ENCODE measurements around the gene CAMKK2.

CAMKK2 gene

DNA sequence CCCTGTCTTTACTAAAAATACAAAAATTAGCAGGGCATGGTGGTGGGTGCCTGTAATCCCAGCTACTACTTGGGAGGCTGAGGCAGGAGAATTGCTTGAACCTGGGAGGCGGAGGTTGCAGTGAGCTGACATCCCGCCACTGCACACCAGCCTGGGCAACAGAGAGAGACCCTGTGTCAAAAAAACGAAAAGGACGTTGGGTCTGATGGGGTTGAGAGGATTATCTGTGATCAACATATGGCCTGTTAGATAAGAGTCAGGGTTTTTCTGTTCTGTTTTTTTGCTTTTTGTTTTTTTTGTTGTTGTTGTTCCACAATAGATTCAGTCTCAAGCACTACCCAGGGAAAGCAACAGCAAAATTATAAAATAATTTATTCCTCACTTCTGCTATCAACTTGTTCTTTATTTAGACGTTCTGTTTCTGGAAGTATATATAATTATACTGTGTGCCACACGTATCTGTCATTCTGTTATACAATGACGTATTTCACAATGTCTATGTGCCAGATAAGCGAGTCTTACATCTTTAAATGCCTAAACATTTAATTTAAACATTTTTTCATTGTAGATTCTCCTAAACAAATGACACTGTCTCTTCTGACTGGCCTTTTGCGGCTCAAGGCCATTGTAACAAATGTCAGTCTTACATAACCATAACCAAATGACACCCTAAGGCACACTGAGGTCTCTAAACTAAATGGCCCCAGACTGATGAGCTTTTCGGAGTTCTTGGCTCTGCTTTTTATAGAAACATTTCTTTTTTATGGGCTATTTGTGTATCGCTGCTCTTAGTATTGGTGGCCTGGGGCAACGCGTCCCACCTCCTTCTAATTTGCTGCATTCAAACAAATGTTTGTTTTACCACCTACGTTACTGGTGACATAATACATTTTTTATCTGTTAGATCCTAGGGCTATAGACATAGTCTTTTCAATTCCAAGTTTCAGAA, 93.8 kb downstream of the CAMKK2 start (continued):
- TF ChIP-seq ZNF571 (tag by site-specific recombination; IDR thresholded peaks at IDR 0.05) (no peak), ZNF521 (tag by site-specific recombination; IDR thresholded peaks at IDR 0.05) (no peak), ZNF341 (tag by site-specific recombination; IDR thresholded peaks at IDR 0.05; ENCODE audit: low read depth) (peak; percentile 20; the same call in 1 of the 2 replicates), ZNF202 (tag by site-specific recombination; IDR thresholded peaks at IDR 0.05; ENCODE audit: borderline replicate concordance) (no peak), GLI4 (tag by site-specific recombination; IDR thresholded peaks at IDR 0.05) (no peak), ZNF501 (tag by site-specific recombination; IDR thresholded peaks at IDR 0.05) (0 out of 2 replicates have a peak, but pooled peaks have one; percentile 27), OSR2 (tag by site-specific recombination; IDR thresholded peaks at IDR 0.05) (peak; percentile 85), KLF1 (tag by site-specific recombination; IDR thresholded peaks at IDR 0.05) (0 out of 2 replicates have a peak, but pooled peaks have one; percentile 26), REST (tag by site-specific recombination; IDR thresholded peaks at IDR 0.05) (no peak), ZNF555 (tag by site-specific recombination; conservative IDR thresholded peaks at IDR 0.05) (no peak), SP7 (tag by site-specific recombination; IDR thresholded peaks at IDR 0.05) (peak; percentile 96), KLF17 (tag by site-specific recombination; IDR thresholded peaks at IDR 0.05) (no peak), SCRT2 (tag by site-specific recombination; IDR thresholded peaks at IDR 0.05) (0 out of 2 replicates have a peak, but pooled peaks have one; percentile 8), ZNF433 (tag by site-specific recombination; IDR thresholded peaks at IDR 0.05; ENCODE audit: low read depth) (no peak), TSHZ1 (tag by site-specific recombination; IDR thresholded peaks at IDR 0.05; ENCODE audit: borderline replicate concordance) (peak; percentile 79; the same call in 1 of the 2 replicates), ZNF350 (tag by site-specific recombination; IDR thresholded peaks at IDR 0.05) (no peak), ZNF473 (tag by site-specific recombination; IDR thresholded peaks at IDR 0.05) (no peak), ZNF670 (tag by site-specific recombination; IDR thresholded peaks at IDR 0.05; ENCODE audit: low read depth) (no peak), ZNF560 (tag by site-specific recombination; IDR thresholded peaks at IDR 0.05; ENCODE audit: borderline replicate concordance) (no peak), ZNF140 (tag by site-specific recombination; IDR thresholded peaks at IDR 0.05) (no peak), FEZF1 (tag by site-specific recombination; IDR thresholded peaks at IDR 0.05) (peak; percentile 100), ZNF830 (tag by site-specific recombination; IDR thresholded peaks at IDR 0.05; ENCODE audit: low read depth) (no peak), ZNF626 (tag by site-specific recombination; IDR thresholded peaks at IDR 0.05) (no peak), ZNF221 (tag by site-specific recombination; IDR thresholded peaks at IDR 0.05; ENCODE audit: borderline replicate concordance) (no peak), SP2 (tag by site-specific recombination; IDR thresholded peaks at IDR 0.05) (no peak), ZNF621 (tag by site-specific recombination; IDR thresholded peaks at IDR 0.05) (no peak), IKZF3 (tag by site-specific recombination; IDR thresholded peaks at IDR 0.05) (peak; percentile 62)
- TF ChIP-seq, protein P1, sequence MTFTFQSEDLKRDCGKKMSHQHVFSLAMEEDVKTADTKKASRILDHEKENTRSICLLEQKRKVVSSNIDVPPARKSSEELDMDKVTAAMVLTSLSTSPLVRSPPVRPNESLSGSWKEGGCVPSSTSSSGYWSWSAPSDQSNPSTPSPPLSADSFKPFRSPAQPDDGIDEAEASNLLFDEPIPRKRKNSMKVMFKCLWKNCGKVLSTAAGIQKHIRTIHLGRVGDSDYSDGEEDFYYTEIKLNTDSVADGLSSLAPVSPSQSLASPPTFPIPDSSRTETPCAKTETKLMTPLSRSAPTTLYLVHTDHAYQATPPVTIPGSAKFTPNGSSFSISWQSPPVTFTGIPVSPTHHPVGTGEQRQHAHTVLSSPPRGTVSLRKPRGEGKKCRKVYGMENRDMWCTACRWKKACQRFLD (tag by site-specific recombination; IDR thresholded peaks at IDR 0.05), result no peak
- TF ChIP-seq, protein P2, sequence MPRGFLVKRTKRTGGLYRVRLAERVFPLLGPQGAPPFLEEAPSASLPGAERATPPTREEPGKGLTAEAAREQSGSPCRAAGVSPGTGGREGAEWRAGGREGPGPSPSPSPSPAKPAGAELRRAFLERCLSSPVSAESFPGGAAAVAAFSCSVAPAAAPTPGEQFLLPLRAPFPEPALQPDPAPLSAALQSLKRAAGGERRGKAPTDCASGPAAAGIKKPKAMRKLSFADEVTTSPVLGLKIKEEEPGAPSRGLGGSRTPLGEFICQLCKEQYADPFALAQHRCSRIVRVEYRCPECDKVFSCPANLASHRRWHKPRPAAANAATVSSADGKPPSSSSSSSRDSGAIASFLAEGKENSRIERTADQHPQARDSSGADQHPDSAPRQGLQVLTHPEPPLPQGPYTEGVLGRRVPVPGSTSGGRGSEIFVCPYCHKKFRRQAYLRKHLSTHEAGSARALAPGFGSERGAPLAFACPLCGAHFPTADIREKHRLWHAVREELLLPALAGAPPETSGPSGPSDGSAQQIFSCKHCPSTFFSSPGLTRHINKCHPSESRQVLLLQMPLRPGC (tag by site-specific recombination; IDR thresholded peaks at IDR 0.05), result peak; percentile 89
